B cell (primary cell): Measurements from ENCODE around the gene LRRC4C.

ENCODE experiments used
- CTCF ChIP-seq: fragments of 200-600 bp; IDR thresholded peaks from one replicate; pipeline ENCODE4 v1.8.0; 2022; ENCODE audit warnings: antibody characterized with exemption, mild to moderate bottlenecking
- EZH2 ChIP-seq: IDR thresholded peaks from 2 replicates; pipeline ENCODE4 v1.6.1; 2012; ENCODE audit warnings: borderline replicate concordance, low read depth, mild to moderate bottlenecking, moderate library complexity, low read length; ENCODE audit not compliant: insufficient read depth, poor library complexity, severe bottlenecking

- TF ChIP-seq CTCF: no peak
- no peak for TF ChIP-seq EZH2
Observed at GRCh38 chr11:41058138-41058537, 401.3 kb downstream of the LRRC4C start.
